CD4-positive, alpha-beta memory T cell (primary cell): Measurements from ENCODE around the gene SCAMP5. TPM values are rescaled to one million over a fixed set of nuclear protein-coding genes. Genes with fewer than 3 reads are reported as not detected.

Experiments
- CTCF ChIA-PET: fragments of 350-600 bp; sonication (Branson Sonifier 250); formaldehyde crosslinking; loops from one replicate; lab custom pipeline; 2021; ENCODE audit warnings: inconsistent platforms; ENCODE audit not compliant: partially characterized antibody; lab: Charles Lee
- POLR2A ChIA-PET: fragments of 350-600 bp; sonication (Branson Sonifier 250); formaldehyde crosslinking; loops from one replicate; lab custom pipeline; 2021; ENCODE audit not compliant: partially characterized antibody; lab: Charles Lee
- DNase-seq, 5 donors: peaks; one replicate each; pipeline versions ENCODE4 v3.0.0 to v3.0.0-alpha.2; 2020 to 2022; ENCODE audit warnings: mixed read lengths in 1 of 5
- H3K27ac ChIP-seq: one replicate; pipeline ENCODE4 v1.7.0; 2013; ENCODE audit warnings: low read depth, low read length
- H3K27me3 ChIP-seq: 2 replicates; pipeline ENCODE4 v1.7.0; 2013; ENCODE audit warnings: mild to moderate bottlenecking, low read length, moderate library complexity; ENCODE audit not compliant: insufficient read depth
- H3K36me3 ChIP-seq: 2 replicates; pipeline ENCODE4 v1.7.0; 2013; ENCODE audit warnings: mild to moderate bottlenecking, low read length, moderate library complexity; ENCODE audit not compliant: insufficient read depth
- H3K4me1 ChIP-seq: 2 replicates; pipeline ENCODE4 v1.7.0; 2013; ENCODE audit warnings: mild to moderate bottlenecking, low read length, moderate library complexity; ENCODE audit not compliant: insufficient read depth
- H3K4me3 ChIP-seq, 2 donors: one replicate each; pipeline ENCODE4 v1.7.0; 2013; ENCODE audit warnings: low read length in 2 of 2, mild to moderate bottlenecking in 1 of 2
- H3K9me3 ChIP-seq, 2 donors: one replicate each; pipeline ENCODE4 v1.7.0; 2013; ENCODE audit warnings: low read length in 2 of 2, control low read depth in 1 of 2; ENCODE audit not compliant: control insufficient read depth in 1 of 2
- H3K27ac Mint-ChIP-seq, 7 donors: one replicate each; pipeline ENCODE4 v1.8.0; 2020 to 2021; ENCODE audit warnings: mixed read lengths in 7 of 7, mild to moderate bottlenecking in 6 of 7, inconsistent platforms in 3 of 7, moderate library complexity in 3 of 7
- H3K27me3 Mint-ChIP-seq, 2 donors: one replicate each; pipeline ENCODE4 v1.8.0; 2020 to 2021; ENCODE audit warnings: mixed read lengths in 2 of 2
- H3K36me3 Mint-ChIP-seq, 2 donors: one replicate each; pipeline ENCODE4 v1.8.0; 2020 to 2021; ENCODE audit warnings: mixed read lengths in 2 of 2, inconsistent platforms in 1 of 2, mild to moderate bottlenecking in 1 of 2
- H3K4me1 Mint-ChIP-seq, 4 donors: one replicate each; pipeline ENCODE4 v1.8.0; 2020 to 2021; ENCODE audit warnings: mixed read lengths in 4 of 4, mild to moderate bottlenecking in 1 of 4
- H3K4me3 Mint-ChIP-seq, 8 donors: one replicate each; pipeline ENCODE4 v1.8.0; 2020 to 2021; ENCODE audit warnings: mixed read lengths in 8 of 8, mild to moderate bottlenecking in 7 of 8, moderate library complexity in 6 of 8, inconsistent platforms in 3 of 8
- H3K9me3 Mint-ChIP-seq, 8 donors: one replicate each; pipeline ENCODE4 v1.8.0; 2020 to 2021; ENCODE audit warnings: mixed read lengths in 8 of 8, mild to moderate bottlenecking in 5 of 8, inconsistent platforms in 3 of 8, moderate library complexity in 1 of 8
- intact Hi-C: fragments of 100-400 bp; cut with micrococcal nuclease; formaldehyde crosslinking; loops from one replicate; pipeline ENCODE4 v1.15.1; 2023
- polyA plus RNA-seq, 2 donors: library from polyadenylated mRNA; unstranded; fragments of 300-500 nt; fragmentation: Illumina TruSeq; gene quantifications; one replicate each; pipeline ENCODE4 v1.2.3, GENCODE V29; 2021
- total RNA-seq, 2 experiments: library from RNA; stranded (reverse); gene quantifications; one replicate each; pipeline ENCODE4 v1.2.3, GENCODE V29; 2021

SCAMP5 gene
- total and polyA plus RNA-seq, 4 experiments from 2014 or later = 0.15 to 0.33 (median 0.26) TPM; not detected in 1

DNA sequence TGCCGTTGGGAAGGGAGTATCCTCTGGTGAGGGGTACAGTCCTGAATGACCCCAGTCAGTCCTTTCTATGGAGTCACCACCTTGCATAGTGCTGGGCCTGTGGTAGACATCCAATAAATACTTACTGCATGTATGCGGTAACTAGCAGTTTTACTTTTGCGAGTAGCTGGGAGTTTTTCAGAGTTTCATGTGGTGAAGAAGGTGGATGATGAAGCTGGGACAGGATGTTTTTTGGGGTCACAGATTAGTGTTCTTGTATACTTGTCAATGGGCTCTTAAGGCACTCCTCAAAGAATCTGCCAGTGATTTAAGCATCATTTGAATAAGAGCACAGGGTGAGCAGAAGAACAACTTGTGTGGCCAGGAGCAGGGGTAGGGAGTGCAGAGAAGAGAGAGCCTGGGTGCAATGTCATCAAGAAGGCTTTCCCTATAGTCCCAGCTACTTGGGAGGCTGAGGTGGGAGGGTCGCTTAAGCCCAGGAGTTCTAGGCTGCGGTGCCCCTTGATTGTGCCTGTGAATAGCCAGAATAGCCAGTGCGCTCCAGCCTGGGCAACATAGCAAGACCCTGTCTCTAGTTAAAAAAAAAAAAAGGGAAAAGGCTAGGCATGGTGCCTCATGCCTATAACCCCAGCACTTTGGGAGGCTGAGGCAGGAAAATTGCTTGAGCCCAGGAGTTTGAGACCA is 50.1 kb downstream of the SCAMP5 start:
- no peaks in the 10 kb centered on the region for H3K27me3 Mint-ChIP-seq
- POLR2A ChIA-PET = interaction anchor here (0.7 to 1.0 kb wide), 2 partner anchors 156 to 159 kb away, joined by 3 read pairs; partner anchors contain the start of gene C15orf39
- intact Hi-C loops = no loop called here
- H3K4me3 Mint-ChIP-seq = peak overlapping the region in 3 of 8 donors; percentile 7 to 24 (median 12)
- Histone ChIP-seq H3K9me3 (no peaks in the 10 kb centered on the region), H3K27me3 (no peaks in the 10 kb centered on the region), H3K27ac (no peak overlapping the region), H3K4me1 (peaks cover 40% of the 10 kb centered on the region), H3K36me3 (no peaks in the 10 kb centered on the region), H3K4me3 (no peak overlapping the region)
- peak overlapping the region in 6 of 7 donors; percentile 7 to 92 (median 64) for H3K27ac Mint-ChIP-seq
- peaks cover 12 to 18% of the 10 kb centered on the region in 2 donors for H3K36me3 Mint-ChIP-seq
- peak in 2 of 5 donors; percentile 21 to 38 for DNase-seq
- CTCF ChIA-PET = no interaction called here
- H3K4me1 Mint-ChIP-seq = peaks cover 9 to 42% (median 24%) of the 10 kb centered on the region in 4 donors
- H3K9me3 Mint-ChIP-seq = no peaks in the 10 kb centered on the region

DNA sequence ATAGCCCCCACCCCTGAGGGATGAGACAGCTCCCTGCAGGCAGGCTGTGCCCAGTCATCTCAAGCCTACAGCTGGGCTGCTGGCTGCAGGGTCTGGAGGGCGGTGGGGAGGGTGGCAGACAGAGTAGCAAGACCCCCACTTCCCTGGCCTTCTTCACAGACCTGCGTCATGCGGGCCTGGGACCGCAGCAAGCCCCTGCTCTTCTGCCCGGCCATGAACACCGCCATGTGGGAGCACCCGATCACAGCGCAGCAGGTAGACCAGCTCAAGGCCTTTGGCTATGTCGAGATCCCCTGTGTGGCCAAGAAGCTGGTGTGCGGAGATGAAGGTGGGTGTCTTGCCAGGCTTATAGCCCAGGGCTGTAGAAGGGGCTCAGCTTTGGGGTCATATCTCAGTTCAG is 53.0 kb downstream of the SCAMP5 start:
- H3K4me3 Mint-ChIP-seq = no peak overlapping the region
- Histone ChIP-seq H3K9me3 (no peaks in the 10 kb centered on the region), H3K4me1 (peaks cover 29% of the 10 kb centered on the region), H3K36me3 (no peaks in the 10 kb centered on the region), H3K27ac (no peak overlapping the region), H3K27me3 (no peaks in the 10 kb centered on the region), H3K4me3 (no peak overlapping the region)
- no peaks in the 10 kb centered on the region for H3K9me3 Mint-ChIP-seq
- H3K4me1 Mint-ChIP-seq = peaks cover 7 to 29% (median 18%) of the 10 kb centered on the region in 4 donors
- intact Hi-C loops = no loop called here
- H3K27ac Mint-ChIP-seq = no peak overlapping the region
- DNase-seq = no peak
- ChIA-PET CTCF (no interaction called here), POLR2A (no interaction called here)
- H3K36me3 Mint-ChIP-seq = peaks cover 8 to 13% of the 10 kb centered on the region in 2 donors
- no peaks in the 10 kb centered on the region for H3K27me3 Mint-ChIP-seq

DNA sequence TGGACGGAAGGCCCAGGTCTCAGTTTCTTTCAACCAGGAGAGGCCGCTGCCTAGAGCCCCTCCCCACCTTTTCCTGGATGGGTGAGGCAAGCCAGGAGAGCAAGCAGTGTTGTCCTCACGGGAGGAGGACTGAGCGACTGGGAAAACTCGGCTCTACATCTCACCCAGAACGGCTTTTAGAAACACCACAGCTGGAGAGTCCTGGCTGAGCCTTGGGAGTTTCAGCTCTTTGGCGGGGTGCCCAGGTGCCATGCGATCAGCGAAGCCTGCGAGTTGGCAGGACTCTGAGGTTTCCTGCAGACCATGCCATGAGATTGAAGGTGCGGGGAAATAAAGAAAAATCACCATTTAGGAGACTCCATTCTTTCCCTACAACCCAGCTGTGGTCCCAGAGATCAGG is 54.0 kb downstream of the SCAMP5 start:
- Mint-ChIP-seq H3K36me3 (peaks cover 6 to 13% of the 10 kb centered on the region in 2 donors), H3K4me1 (peaks cover 7 to 25% (median 17%) of the 10 kb centered on the region in 4 donors), H3K9me3 (no peaks in the 10 kb centered on the region), H3K27me3 (no peaks in the 10 kb centered on the region), H3K4me3 (no peak overlapping the region), H3K27ac (no peak overlapping the region)
- no peak overlapping the region for H3K4me3 ChIP-seq
- H3K36me3 ChIP-seq = no peaks in the 10 kb centered on the region
- ChIA-PET POLR2A (no interaction called here), CTCF (no interaction called here)
- no peak for DNase-seq
- no peak overlapping the region for H3K27ac ChIP-seq
- peaks cover 27% of the 10 kb centered on the region for H3K4me1 ChIP-seq
- no peaks in the 10 kb centered on the region for H3K27me3 ChIP-seq
- H3K9me3 ChIP-seq = no peaks in the 10 kb centered on the region
- intact Hi-C loops = no loop called here

DNA sequence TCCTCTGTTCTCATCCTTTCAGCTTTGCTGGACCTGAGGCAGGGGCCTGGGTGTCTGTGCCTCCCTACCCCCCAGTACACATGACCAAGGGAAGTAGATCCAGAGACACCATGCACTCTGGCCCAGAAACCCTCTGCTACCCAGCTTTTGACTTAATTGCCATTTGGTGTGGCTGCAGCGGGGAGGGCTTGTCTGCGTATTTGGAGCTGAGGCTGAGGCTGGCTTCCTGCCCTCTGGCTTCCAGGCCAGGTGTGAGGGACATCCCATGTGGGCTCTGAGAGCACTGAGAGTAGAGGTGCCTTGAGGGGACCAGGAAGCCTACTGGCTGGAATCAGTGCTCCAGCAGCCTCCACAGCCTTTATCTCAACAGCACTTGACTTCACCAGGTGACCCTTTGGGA is 54.9 kb downstream of the SCAMP5 start:
- H3K9me3 ChIP-seq = no peaks in the 10 kb centered on the region
- POLR2A ChIA-PET = no interaction called here
- CTCF ChIA-PET = no interaction called here

DNA sequence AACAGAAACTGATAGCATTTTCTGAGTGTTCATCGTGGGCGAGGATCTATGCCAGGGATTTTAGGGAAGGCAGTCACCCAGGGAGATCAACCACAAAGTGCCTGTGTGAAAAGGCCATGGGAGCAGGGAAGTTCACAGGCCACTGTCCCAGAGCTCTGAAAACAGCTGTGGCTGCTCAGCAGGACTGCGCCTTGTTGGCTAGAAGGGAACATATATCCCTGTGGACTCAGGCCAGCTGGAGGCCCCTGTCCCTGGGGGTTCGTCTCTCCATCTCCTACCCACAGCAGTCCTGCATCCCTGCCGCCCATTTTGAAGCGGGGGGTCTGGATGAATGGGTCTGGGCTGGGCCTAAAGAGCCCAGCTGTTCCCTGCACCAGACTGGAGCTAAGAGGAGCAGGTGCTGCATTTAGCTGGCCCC is 55.8 kb downstream of the SCAMP5 start:
- Histone ChIP-seq H3K36me3 (no peaks in the 10 kb centered on the region), H3K9me3 (no peaks in the 10 kb centered on the region), H3K27me3 (no peaks in the 10 kb centered on the region), H3K4me1 (peaks cover 12% of the 10 kb centered on the region), H3K27ac (no peak overlapping the region), H3K4me3 (no peak overlapping the region)
- intact Hi-C loops = no loop called here
- peaks cover 2 to 12% (median 9%) of the 10 kb centered on the region in 4 donors for H3K4me1 Mint-ChIP-seq
- ChIA-PET POLR2A (interaction anchor here (0.9 kb wide), 1 partner anchor 151 kb away, joined by 3 read pairs; the partner anchor contains the start of gene C15orf39), CTCF (no interaction called here)
- no peak for DNase-seq
- no peak overlapping the region for H3K4me3 Mint-ChIP-seq
- H3K9me3 Mint-ChIP-seq = no peaks in the 10 kb centered on the region
- H3K27ac Mint-ChIP-seq = no peak overlapping the region
- no peaks in the 10 kb centered on the region for H3K27me3 Mint-ChIP-seq
- H3K36me3 Mint-ChIP-seq = peaks cover 0 to 8% of the 10 kb centered on the region in 2 donors

More for the DNA sequence above, 54.9 kb downstream of the SCAMP5 start:
- no peaks in the 10 kb centered on the region for H3K27me3 ChIP-seq
- no peaks in the 10 kb centered on the region for H3K9me3 Mint-ChIP-seq
- intact Hi-C loops = no loop called here
- no peak for DNase-seq
- no peaks in the 10 kb centered on the region for H3K27me3 Mint-ChIP-seq
- H3K36me3 ChIP-seq = no peaks in the 10 kb centered on the region
- no peak overlapping the region for H3K4me3 ChIP-seq
- H3K4me1 Mint-ChIP-seq = peaks cover 5 to 16% (median 11%) of the 10 kb centered on the region in 4 donors
- no peak overlapping the region for H3K27ac Mint-ChIP-seq
- peaks cover 0 to 8% of the 10 kb centered on the region in 2 donors for H3K36me3 Mint-ChIP-seq
- no peak overlapping the region for H3K27ac ChIP-seq
- peaks cover 20% of the 10 kb centered on the region for H3K4me1 ChIP-seq
- no peak overlapping the region for H3K4me3 Mint-ChIP-seq

DNA sequence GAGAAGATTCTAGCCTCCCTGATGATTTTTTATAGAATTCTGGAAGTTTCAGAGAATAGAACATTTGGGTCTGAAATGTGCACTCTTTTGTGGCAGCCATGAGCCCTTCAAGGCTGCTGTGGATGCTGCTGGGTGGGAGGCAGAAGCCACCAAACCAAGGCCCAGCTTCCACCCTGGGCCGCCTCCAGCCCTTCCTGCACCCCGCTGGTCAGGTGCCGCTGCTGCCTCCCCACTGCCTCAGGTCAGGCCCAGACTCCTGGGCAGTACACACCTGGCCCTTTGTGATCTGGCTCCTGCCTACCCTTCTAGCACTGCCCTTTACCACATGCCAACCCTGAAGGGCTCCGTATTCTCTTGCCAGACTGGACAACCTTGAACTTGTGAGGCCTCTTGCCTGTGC is 56.3 kb downstream of the SCAMP5 start:
- no peak overlapping the region for H3K27ac Mint-ChIP-seq
- no peaks in the 10 kb centered on the region for H3K27me3 Mint-ChIP-seq
- H3K4me1 ChIP-seq = peaks cover 7% of the 10 kb centered on the region
- H3K27me3 ChIP-seq = no peaks in the 10 kb centered on the region
- CTCF ChIA-PET = no interaction called here
- no peak overlapping the region for H3K4me3 Mint-ChIP-seq
- H3K4me3 ChIP-seq = no peak overlapping the region
- no peaks in the 10 kb centered on the region for H3K9me3 Mint-ChIP-seq
- no peaks in the 10 kb centered on the region for H3K36me3 ChIP-seq
- H3K27ac ChIP-seq = no peak overlapping the region
- H3K9me3 ChIP-seq = no peaks in the 10 kb centered on the region
- DNase-seq = no peak
- intact Hi-C loops = no loop called here
- H3K36me3 Mint-ChIP-seq = peaks cover 0 to 8% of the 10 kb centered on the region in 2 donors
- POLR2A ChIA-PET = interaction anchor here (0.9 kb wide), 1 partner anchor 150 kb away, joined by 3 read pairs; the partner anchor contains the start of gene C15orf39
- H3K4me1 Mint-ChIP-seq = peaks cover 0 to 6% (median 5%) of the 10 kb centered on the region in 4 donors

DNA sequence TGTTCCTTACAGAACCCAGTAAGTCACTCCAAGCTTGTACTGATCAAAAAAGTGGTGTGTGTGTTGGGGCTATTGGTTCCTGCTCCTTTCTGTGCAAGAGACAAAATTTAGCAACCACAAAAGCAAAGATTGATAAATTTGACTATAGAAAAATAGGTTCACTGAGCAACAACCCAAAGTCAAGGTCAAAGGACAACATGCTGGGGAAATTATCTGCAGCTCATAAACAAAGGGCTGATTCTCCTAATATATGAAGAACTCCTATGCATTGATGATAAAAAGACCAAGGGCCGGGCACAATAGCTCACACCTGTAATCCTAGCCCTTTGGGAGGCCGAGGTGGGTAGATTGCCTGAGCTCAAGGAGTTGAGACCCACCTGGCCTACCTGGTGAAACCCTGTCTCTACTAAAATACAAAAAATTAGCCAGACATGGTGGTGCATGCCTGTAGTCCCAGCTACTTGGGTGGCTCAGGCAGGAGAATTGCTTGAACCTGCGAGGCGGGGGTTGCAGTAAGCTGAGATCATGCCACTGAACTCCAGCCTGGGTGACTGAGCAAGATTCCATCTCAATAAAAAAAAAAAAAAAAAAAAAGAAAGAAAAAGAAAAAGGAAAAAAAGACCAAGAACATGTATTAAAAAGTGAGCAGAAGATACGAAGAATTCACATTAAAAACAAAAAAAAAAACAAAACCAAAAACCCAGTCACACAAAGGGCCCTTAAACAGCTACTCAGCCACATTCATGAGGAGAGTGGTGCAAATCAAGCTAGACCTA is 57.8 kb downstream of the SCAMP5 start:
- DNase-seq = no peak
- H3K4me3 ChIP-seq = no peak overlapping the region
- Mint-ChIP-seq H3K27ac (no peak overlapping the region), H3K9me3 (no peaks in the 10 kb centered on the region), H3K4me1 (peaks cover 0 to 4% (median 0%) of the 10 kb centered on the region in 4 donors), H3K4me3 (no peak overlapping the region), H3K36me3 (peaks cover under 1 to 8% of the 10 kb centered on the region in 2 donors), H3K27me3 (no peaks in the 10 kb centered on the region)
- no peaks in the 10 kb centered on the region for H3K27me3 ChIP-seq
- H3K36me3 ChIP-seq = no peaks in the 10 kb centered on the region
- POLR2A ChIA-PET = no interaction called here
- no peaks in the 10 kb centered on the region for H3K9me3 ChIP-seq
- intact Hi-C loops = no loop called here
- CTCF ChIA-PET = interaction anchor here (1.9 kb wide), 1 partner anchor 10 kb away, joined by 4 read pairs; no protein-coding TSS in a partner anchor
- H3K27ac ChIP-seq = no peak overlapping the region
- H3K4me1 ChIP-seq = no peaks in the 10 kb centered on the region
